Measurements from ENCODE around the gene TENT4A. TPM values are rescaled to one million over a fixed set of nuclear protein-coding genes. Genes with fewer than 3 reads are reported as not detected.
A peak's percentile ranks its signal among the peaks of the same experiment; 100 is the strongest.

The TENT4A gene
- total RNA-seq, 2 donors from 2014 or later = 25.5 to 32.7 TPM

DNA sequence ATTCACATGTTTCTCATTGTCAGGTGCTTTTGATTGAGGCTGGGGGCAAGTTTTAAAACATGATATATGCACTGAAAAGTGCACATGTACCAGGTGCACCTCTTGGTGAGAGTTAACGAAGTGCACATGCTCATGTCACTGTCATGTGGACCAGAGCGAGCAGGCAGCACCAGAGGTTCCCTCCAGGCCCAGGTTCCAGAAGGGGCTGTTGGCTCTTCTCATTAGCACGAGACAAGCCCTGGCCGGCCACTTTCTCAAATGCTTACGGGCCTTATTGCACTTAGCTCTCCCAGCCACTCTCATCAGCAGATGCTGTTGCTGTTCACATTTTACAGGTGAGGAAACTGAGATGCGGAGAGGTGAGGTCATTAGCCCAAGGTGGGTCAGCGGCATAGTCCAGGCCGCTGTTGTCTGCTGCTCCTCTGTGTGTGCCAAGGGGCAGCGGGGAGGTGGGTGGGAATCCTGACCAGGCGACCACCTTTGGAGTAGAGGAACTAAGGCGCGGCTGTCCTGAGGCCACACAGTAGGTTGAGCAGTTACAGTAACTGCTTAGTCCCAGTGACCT lies 27.4 kb downstream of the TENT4A start:
- TF ChIP-seq, protein P1, sequence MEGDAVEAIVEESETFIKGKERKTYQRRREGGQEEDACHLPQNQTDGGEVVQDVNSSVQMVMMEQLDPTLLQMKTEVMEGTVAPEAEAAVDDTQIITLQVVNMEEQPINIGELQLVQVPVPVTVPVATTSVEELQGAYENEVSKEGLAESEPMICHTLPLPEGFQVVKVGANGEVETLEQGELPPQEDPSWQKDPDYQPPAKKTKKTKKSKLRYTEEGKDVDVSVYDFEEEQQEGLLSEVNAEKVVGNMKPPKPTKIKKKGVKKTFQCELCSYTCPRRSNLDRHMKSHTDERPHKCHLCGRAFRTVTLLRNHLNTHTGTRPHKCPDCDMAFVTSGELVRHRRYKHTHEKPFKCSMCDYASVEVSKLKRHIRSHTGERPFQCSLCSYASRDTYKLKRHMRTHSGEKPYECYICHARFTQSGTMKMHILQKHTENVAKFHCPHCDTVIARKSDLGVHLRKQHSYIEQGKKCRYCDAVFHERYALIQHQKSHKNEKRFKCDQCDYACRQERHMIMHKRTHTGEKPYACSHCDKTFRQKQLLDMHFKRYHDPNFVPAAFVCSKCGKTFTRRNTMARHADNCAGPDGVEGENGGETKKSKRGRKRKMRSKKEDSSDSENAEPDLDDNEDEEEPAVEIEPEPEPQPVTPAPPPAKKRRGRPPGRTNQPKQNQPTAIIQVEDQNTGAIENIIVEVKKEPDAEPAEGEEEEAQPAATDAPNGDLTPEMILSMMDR (conservative IDR thresholded peaks at IDR 0.05) = no peak
- Histone ChIP-seq H3K4me1 (ENCODE audit: control insufficient read depth, insufficient read depth, low read length) (no peaks in the 10 kb centered on the region), H3K27ac (ENCODE audit: low read depth, low read length) (no peak overlapping the region), H3K4me3 (ENCODE audit: low read length) (no peak overlapping the region), H3K36me3 (ENCODE audit: control insufficient read depth, insufficient read depth, low read length) (peaks cover 60% of the 10 kb centered on the region), H3K27me3 (ENCODE audit: control insufficient read depth, insufficient read depth, low read length, poor library complexity, severe bottlenecking) (no peaks in the 10 kb centered on the region), H3K9me3 (ENCODE audit: control insufficient read depth, low read length) (no peaks in the 10 kb centered on the region), H3K9ac (ENCODE audit: extremely low read depth, low read length, poor library complexity, severe bottlenecking) (no peak overlapping the region)
- no peaks in the 10 kb centered on the region for H3K27me3 Mint-ChIP-seq (ENCODE audit: insufficient read depth)
- no peaks in the 10 kb centered on the region for H3K9me3 Mint-ChIP-seq
- H3K36me3 Mint-ChIP-seq (ENCODE audit: low read depth) = peaks cover 43% of the 10 kb centered on the region
- DNase-seq = no peak
- WGBS, 2 experiments (ENCODE audit: insufficient coverage in 1 of 2, insufficient read length in 1 of 2) = 82 to 87% methylated on average over 6 to 12 of the region's 12 CpGs
- no peaks in the 10 kb centered on the region for H3K4me1 Mint-ChIP-seq
- no peak overlapping the region for H3K27ac Mint-ChIP-seq
- H3K4me3 Mint-ChIP-seq = no peak overlapping the region

DNA sequence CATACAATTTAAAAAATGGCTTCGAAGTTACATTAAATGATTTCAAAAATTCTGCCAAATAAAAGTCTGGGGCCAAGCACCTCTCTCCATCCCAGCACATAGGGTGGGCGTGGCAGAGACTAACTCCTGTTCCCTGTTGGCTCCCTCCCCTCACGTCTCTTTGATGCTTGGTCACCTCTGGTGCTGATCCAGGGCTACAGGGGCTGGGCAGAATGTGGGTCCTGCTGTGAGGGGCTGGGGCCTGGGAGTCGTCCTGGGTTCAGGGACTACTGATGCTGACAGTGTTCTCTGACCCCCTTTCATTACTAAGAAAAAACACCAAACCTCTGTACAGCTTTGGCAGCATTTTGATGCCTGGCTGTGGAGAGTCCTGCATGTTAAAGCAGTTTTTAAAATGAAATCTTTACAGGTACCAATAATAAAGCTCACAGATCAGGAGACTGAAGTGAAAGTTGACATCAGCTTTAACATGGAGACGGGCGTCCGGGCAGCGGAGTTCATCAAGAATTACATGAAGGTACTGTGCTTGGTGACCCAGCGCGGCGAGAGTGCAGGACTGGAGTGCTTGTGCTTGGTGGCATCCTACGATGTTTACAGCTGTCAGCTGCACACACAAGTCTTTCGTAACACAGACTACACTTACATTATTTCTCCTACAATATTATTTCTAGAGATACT lies 29.0 kb downstream of the TENT4A start:
- Histone ChIP-seq H3K27ac (ENCODE audit: low read depth, low read length) (no peak overlapping the region), H3K36me3 (ENCODE audit: control insufficient read depth, insufficient read depth, low read length) (peaks cover 71% of the 10 kb centered on the region), H3K9ac (ENCODE audit: extremely low read depth, low read length, poor library complexity, severe bottlenecking) (no peak overlapping the region), H3K27me3 (ENCODE audit: control insufficient read depth, insufficient read depth, low read length, poor library complexity, severe bottlenecking) (no peaks in the 10 kb centered on the region), H3K4me3 (ENCODE audit: low read length) (no peak overlapping the region), H3K4me1 (ENCODE audit: control insufficient read depth, insufficient read depth, low read length) (no peaks in the 10 kb centered on the region), H3K9me3 (ENCODE audit: control insufficient read depth, low read length) (no peaks in the 10 kb centered on the region)
- H3K4me3 Mint-ChIP-seq = no peak overlapping the region
- no peaks in the 10 kb centered on the region for H3K27me3 Mint-ChIP-seq (ENCODE audit: insufficient read depth)
- 95% methylated on average over 11 to 13 of the region's 13 CpGs for WGBS, 2 experiments (ENCODE audit: insufficient coverage in 1 of 2, insufficient read length in 1 of 2)
- no peaks in the 10 kb centered on the region for H3K9me3 Mint-ChIP-seq
- H3K4me1 Mint-ChIP-seq = no peaks in the 10 kb centered on the region
- TF ChIP-seq, protein P1 (conservative IDR thresholded peaks at IDR 0.05) = no peak
- DNase-seq = no peak
- H3K27ac Mint-ChIP-seq = no peak overlapping the region
- peaks cover 47% of the 10 kb centered on the region for H3K36me3 Mint-ChIP-seq (ENCODE audit: low read depth)

DNA sequence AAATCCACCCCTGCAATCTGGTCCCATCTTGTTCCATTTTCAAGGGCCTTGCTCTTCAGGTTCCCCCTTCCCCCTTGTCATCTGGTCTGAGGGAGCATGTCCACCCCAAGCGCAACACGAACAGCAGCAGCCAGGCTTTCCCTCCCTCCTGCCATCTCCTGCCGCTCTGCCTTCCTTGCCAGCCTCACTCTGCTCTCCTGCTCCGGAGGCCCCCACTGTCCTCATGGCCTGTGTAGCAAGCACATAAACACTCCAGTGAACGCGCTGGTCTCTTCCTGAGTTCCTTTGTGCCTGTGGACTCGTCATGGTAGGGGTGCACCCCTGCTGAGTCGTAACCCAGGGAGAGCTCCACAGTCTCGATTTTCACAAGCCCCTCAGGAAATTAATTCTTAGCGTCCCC lies 29.9 kb downstream of the TENT4A start:
- H3K4me1 Mint-ChIP-seq = no peaks in the 10 kb centered on the region
- peaks cover 44% of the 10 kb centered on the region for H3K36me3 Mint-ChIP-seq (ENCODE audit: low read depth)
- TF ChIP-seq, protein P1 (conservative IDR thresholded peaks at IDR 0.05) = no peak
- 81 to 91% methylated on average over 7 to 10 of the region's 10 CpGs for WGBS, 2 experiments (ENCODE audit: insufficient coverage in 1 of 2, insufficient read length in 1 of 2)
- no peaks in the 10 kb centered on the region for H3K4me1 ChIP-seq (ENCODE audit: control insufficient read depth, insufficient read depth, low read length)
- H3K9me3 Mint-ChIP-seq = no peaks in the 10 kb centered on the region
- no peak overlapping the region for H3K4me3 ChIP-seq (ENCODE audit: low read length)
- no peak overlapping the region for H3K27ac ChIP-seq (ENCODE audit: low read depth, low read length)
- no peaks in the 10 kb centered on the region for H3K27me3 Mint-ChIP-seq (ENCODE audit: insufficient read depth)
- H3K36me3 ChIP-seq (ENCODE audit: control insufficient read depth, insufficient read depth, low read length) = peaks cover 70% of the 10 kb centered on the region
- H3K27me3 ChIP-seq (ENCODE audit: control insufficient read depth, insufficient read depth, low read length, poor library complexity, severe bottlenecking) = no peaks in the 10 kb centered on the region
- no peaks in the 10 kb centered on the region for H3K9me3 ChIP-seq (ENCODE audit: control insufficient read depth, low read length)
- DNase-seq = no peak
- no peak overlapping the region for H3K9ac ChIP-seq (ENCODE audit: extremely low read depth, low read length, poor library complexity, severe bottlenecking)
- peak overlapping the region; percentile 70 for H3K27ac Mint-ChIP-seq
- no peak overlapping the region for H3K4me3 Mint-ChIP-seq
